Natural killer cell (primary cell): ENCODE results near the gene KDM5A. TPM values are rescaled to one million over a fixed set of nuclear protein-coding genes. Genes with fewer than 3 reads are reported as not detected.

ENCODE experiments used
- ATAC-seq, 3 donors: fragments of 150-1000 bp in 2 of 3; fragments of 200-7000 bp in 1 of 3; cut with Tn5 transposase; 1 replicate in 1 of 3; 2 replicates in 2 of 3; pipeline ENCODE4 v1.10.0; 2021; ENCODE audit warnings: mild to moderate bottlenecking in 2 of 3, moderate library complexity in 2 of 3
- DNase-seq, 2 donors: peaks; one replicate each; pipeline versions ENCODE4 v3.0.0 to v3.0.0-alpha.2; 2013 to 2021; ENCODE audit warnings: mixed read lengths in 1 of 2
- H3K27ac ChIP-seq: one replicate; pipeline ENCODE4 v1.5.1; 2013; ENCODE audit warnings: mild to moderate bottlenecking, low read length
- H3K27me3 ChIP-seq: one replicate; pipeline ENCODE4 v1.6.1; 2013; ENCODE audit warnings: low read length; ENCODE audit not compliant: control insufficient read depth, insufficient read depth
- H3K36me3 ChIP-seq: one replicate; pipeline ENCODE4 v1.6.1; 2013; ENCODE audit warnings: low read length; ENCODE audit not compliant: control insufficient read depth, insufficient read depth
- H3K4me1 ChIP-seq: one replicate; pipeline ENCODE4 v1.6.1; 2013; ENCODE audit warnings: low read length; ENCODE audit not compliant: control insufficient read depth, insufficient read depth
- H3K4me3 ChIP-seq: one replicate; pipeline ENCODE4 v1.5.1; 2013; ENCODE audit warnings: low read length
- H3K9me3 ChIP-seq: one replicate; pipeline ENCODE4 v1.6.1; 2013; ENCODE audit warnings: low read length; ENCODE audit not compliant: control insufficient read depth, insufficient read depth
- H3K27ac Mint-ChIP-seq, 2 donors: one replicate each; pipeline ENCODE4 v1.8.0; 2022; ENCODE audit warnings: mild to moderate bottlenecking in 2 of 2, mixed read lengths in 2 of 2, moderate library complexity in 1 of 2
- H3K27me3 Mint-ChIP-seq, 2 donors: one replicate each; pipeline ENCODE4 v1.8.0; 2022; ENCODE audit warnings: low read depth in 2 of 2, mixed read lengths in 2 of 2
- H3K36me3 Mint-ChIP-seq: one replicate; pipeline ENCODE4 v1.8.0; 2022; ENCODE audit warnings: mixed read lengths
- H3K4me1 Mint-ChIP-seq, 2 donors: one replicate each; pipeline ENCODE4 v1.8.0; 2022; ENCODE audit warnings: mixed read lengths in 2 of 2
- H3K4me3 Mint-ChIP-seq: one replicate; pipeline ENCODE4 v1.8.0; 2022; ENCODE audit warnings: mild to moderate bottlenecking, moderate library complexity, mixed read lengths
- H3K9me3 Mint-ChIP-seq, 2 donors: one replicate each; pipeline ENCODE4 v1.8.0; 2022; ENCODE audit warnings: mixed read lengths in 2 of 2
- WGBS: methylation state at CpG from one replicate; pipeline ENCODE4 v1.1.7; 2013; ENCODE audit warnings: missing lambda C conversion rate; ENCODE audit not compliant: insufficient coverage; 5-methylcytosine and 5-hydroxymethylcytosine counted together
- intact Hi-C: fragments of 100-400 bp; cut with micrococcal nuclease; formaldehyde crosslinking; loops from one replicate; pipeline ENCODE4 v1.14.2; 2022
- total RNA-seq, 4 donors: library from RNA; stranded (reverse); fragments of 120-200 nt in 1 of 4; gene quantifications; one replicate each; pipeline versions ENCODE4 v1.2.3 to v1.2.4, GENCODE V29; 2013 to 2022
- TF ChIP-seq, protein P1 (sequence below): fragments of 200-600 bp; IDR thresholded peaks from one replicate; pipeline ENCODE4 v1.8.0; 2022; ENCODE audit warnings: antibody characterized with exemption

Gene KDM5A
- total RNA-seq, 3 donors from 2014 or later (not counting 1 experiment from before 2014, with no cell fraction given), result 175 to 194 (median 184) TPM

DNA sequence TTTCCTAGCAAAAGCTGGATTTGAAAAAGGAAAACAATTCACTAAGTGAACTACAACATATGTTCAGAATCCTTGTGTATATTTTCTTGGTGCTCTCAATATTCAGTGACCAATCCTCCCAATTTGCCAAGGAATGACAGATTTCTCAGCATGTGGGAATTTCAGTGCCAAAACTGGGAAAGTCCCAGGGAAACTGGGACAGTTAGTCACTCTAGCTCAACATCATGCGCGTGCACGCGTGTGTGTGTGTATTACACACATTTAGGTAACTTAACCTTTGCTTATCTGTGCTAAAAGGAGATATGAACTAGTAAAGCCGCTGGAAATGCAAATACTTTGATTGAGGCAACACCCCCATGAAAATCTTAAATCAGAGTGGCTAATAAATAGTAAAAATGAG is 100.4 kb downstream of the KDM5A start:
- TF ChIP-seq, protein P1, sequence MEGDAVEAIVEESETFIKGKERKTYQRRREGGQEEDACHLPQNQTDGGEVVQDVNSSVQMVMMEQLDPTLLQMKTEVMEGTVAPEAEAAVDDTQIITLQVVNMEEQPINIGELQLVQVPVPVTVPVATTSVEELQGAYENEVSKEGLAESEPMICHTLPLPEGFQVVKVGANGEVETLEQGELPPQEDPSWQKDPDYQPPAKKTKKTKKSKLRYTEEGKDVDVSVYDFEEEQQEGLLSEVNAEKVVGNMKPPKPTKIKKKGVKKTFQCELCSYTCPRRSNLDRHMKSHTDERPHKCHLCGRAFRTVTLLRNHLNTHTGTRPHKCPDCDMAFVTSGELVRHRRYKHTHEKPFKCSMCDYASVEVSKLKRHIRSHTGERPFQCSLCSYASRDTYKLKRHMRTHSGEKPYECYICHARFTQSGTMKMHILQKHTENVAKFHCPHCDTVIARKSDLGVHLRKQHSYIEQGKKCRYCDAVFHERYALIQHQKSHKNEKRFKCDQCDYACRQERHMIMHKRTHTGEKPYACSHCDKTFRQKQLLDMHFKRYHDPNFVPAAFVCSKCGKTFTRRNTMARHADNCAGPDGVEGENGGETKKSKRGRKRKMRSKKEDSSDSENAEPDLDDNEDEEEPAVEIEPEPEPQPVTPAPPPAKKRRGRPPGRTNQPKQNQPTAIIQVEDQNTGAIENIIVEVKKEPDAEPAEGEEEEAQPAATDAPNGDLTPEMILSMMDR, result no peak
- Histone ChIP-seq H3K4me1 (no peaks in the 10 kb centered on the region), H3K9me3 (no peaks in the 10 kb centered on the region), H3K36me3 (peaks cover 58% of the 10 kb centered on the region), H3K4me3 (no peak overlapping the region), H3K27me3 (no peaks in the 10 kb centered on the region), H3K27ac (no peak overlapping the region)
- H3K4me3 Mint-ChIP-seq, result no peak overlapping the region
- intact Hi-C loops, result no loop called here
- H3K36me3 Mint-ChIP-seq, result peaks cover 27% of the 10 kb centered on the region
- no peaks in the 10 kb centered on the region for H3K27me3 Mint-ChIP-seq
- ATAC-seq, result no peak
- 92% methylated on average over 5 of the region's 5 CpGs for WGBS
- H3K4me1 Mint-ChIP-seq, result peaks cover 50 to 62% of the 10 kb centered on the region in 2 donors
- no peak for DNase-seq
- no peaks in the 10 kb centered on the region for H3K9me3 Mint-ChIP-seq
- H3K27ac Mint-ChIP-seq, result no peak overlapping the region

DNA sequence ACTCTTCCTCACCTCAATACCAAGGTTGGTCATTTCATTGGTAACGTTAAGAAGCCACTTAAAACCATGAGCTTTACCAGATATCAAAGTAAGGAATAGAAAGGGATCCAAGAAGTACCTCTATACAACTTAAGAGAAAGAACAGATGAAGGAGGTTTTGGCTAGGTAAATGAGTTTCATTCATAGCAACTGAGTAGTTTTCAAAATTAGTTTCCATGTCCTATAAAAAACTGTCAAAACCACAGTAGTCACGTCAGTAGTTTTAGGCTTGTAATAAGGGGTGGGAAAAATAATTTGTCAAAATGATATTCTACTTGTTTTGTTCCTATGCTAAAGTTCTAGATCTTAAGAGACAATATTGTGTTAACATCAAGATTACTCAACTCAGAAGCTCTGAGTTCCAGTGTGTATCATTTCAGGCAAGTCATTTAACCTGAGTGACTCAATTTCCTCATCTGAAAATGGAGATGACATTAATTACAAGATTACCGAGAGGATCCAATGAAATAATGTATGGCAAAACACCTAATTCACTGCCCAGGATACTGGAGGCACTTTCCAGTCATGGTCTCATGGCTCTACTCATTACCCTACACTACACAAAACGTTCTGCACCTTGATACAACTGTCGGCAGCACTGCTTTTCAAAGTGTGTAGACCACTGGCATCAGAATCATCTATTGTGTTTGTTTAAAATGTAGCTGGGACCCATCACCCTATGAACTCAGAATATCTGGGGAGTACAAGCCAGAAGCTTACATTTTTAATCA is 102.4 kb downstream of the KDM5A start:
- no peaks in the 10 kb centered on the region for H3K9me3 ChIP-seq
- ATAC-seq, result no peak

DNA sequence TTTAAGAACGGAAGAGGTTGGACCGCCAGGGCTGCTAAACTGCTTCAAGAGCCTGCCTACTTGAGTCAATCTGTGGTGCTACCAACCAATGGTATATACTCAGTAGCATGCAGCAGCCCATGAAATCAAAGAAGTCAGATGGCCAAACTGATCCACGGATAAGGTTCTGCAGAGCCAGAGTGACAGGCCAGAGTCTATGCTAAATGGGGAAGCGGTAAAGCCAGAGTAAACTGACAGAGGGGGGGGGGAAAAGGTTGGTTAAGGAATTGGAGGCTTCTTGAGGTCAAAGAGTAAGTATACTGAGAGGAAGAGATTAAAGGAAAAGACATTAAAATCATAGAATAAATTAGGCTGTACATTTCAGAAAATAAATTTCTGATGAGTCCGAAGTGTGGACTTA is 111.1 kb downstream of the KDM5A start:
- no peaks in the 10 kb centered on the region for H3K27me3 ChIP-seq
- no peaks in the 10 kb centered on the region for H3K9me3 Mint-ChIP-seq
- peaks cover under 1 to 18% of the 10 kb centered on the region in 2 donors for H3K4me1 Mint-ChIP-seq
- no peaks in the 10 kb centered on the region for H3K36me3 Mint-ChIP-seq
- H3K4me3 ChIP-seq, result no peak overlapping the region
- WGBS, result 96% methylated on average over 5 of the region's 5 CpGs
- ATAC-seq, result no peak
- H3K4me3 Mint-ChIP-seq, result no peak overlapping the region
- peaks cover 25% of the 10 kb centered on the region for H3K36me3 ChIP-seq
- no peak for DNase-seq
- intact Hi-C loops, result no loop called here
- no peaks in the 10 kb centered on the region for H3K4me1 ChIP-seq
- H3K27ac Mint-ChIP-seq, result peak overlapping the region in 1 of 2 donors; percentile 21
- no peaks in the 10 kb centered on the region for H3K9me3 ChIP-seq
- H3K27me3 Mint-ChIP-seq, result no peaks in the 10 kb centered on the region
- no peak overlapping the region for H3K27ac ChIP-seq
- TF ChIP-seq, protein P1, result no peak

More for the DNA sequence above, 102.4 kb downstream of the KDM5A start:
- 72% methylated on average over 4 of the region's 5 CpGs for WGBS
- peaks cover 49 to 57% of the 10 kb centered on the region in 2 donors for H3K4me1 Mint-ChIP-seq
- H3K4me1 ChIP-seq, result no peaks in the 10 kb centered on the region
- no peak overlapping the region for H3K4me3 ChIP-seq
- intact Hi-C loops, result no loop called here
- H3K27me3 ChIP-seq, result no peaks in the 10 kb centered on the region
- H3K4me3 Mint-ChIP-seq, result no peak overlapping the region
- H3K27ac ChIP-seq, result no peak overlapping the region
- H3K36me3 Mint-ChIP-seq, result peaks cover 16% of the 10 kb centered on the region
- DNase-seq, result no peak
- TF ChIP-seq, protein P1, result no peak
- no peaks in the 10 kb centered on the region for H3K27me3 Mint-ChIP-seq
- H3K27ac Mint-ChIP-seq, result peak overlapping the region; percentile 58 to 75
- H3K36me3 ChIP-seq, result peaks cover 56% of the 10 kb centered on the region
- H3K9me3 Mint-ChIP-seq, result no peaks in the 10 kb centered on the region
